ENCODE measurements around the gene RAB30.

- TF ChIP-seq, protein P1, sequence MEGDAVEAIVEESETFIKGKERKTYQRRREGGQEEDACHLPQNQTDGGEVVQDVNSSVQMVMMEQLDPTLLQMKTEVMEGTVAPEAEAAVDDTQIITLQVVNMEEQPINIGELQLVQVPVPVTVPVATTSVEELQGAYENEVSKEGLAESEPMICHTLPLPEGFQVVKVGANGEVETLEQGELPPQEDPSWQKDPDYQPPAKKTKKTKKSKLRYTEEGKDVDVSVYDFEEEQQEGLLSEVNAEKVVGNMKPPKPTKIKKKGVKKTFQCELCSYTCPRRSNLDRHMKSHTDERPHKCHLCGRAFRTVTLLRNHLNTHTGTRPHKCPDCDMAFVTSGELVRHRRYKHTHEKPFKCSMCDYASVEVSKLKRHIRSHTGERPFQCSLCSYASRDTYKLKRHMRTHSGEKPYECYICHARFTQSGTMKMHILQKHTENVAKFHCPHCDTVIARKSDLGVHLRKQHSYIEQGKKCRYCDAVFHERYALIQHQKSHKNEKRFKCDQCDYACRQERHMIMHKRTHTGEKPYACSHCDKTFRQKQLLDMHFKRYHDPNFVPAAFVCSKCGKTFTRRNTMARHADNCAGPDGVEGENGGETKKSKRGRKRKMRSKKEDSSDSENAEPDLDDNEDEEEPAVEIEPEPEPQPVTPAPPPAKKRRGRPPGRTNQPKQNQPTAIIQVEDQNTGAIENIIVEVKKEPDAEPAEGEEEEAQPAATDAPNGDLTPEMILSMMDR (IDR thresholded peaks at IDR 0.05; ENCODE audit: poor library complexity, severe bottlenecking), result no peak
- TF ChIP-seq POLR2AphosphoS5 (IDR thresholded peaks at IDR 0.05) (no peak), TAF1 (IDR thresholded peaks at IDR 0.05; ENCODE audit: low read depth) (no peak), EZH2 (IDR thresholded peaks at IDR 0.05; ENCODE audit: borderline replicate concordance, insufficient read depth, low read length, poor library complexity, severe bottlenecking) (no peak), REST (IDR thresholded peaks at IDR 0.05; ENCODE audit: borderline replicate concordance) (no peak), EP300 (conservative IDR thresholded peaks at IDR 0.05; ENCODE audit: poor library complexity, severe bottlenecking) (no peak)
These were observed 101.9 kb downstream of the RAB30 start for GRCh38 chr11:82969811-82970210.
